SK-N-MC (cell line): ENCODE results near the gene RSU1.

Experiments
- EZH2 ChIP-seq: fragments of 200-600 bp; sonication (generic); IDR thresholded peaks from one replicate; pipeline ENCODE4 v1.6.1; 2017; ENCODE audit warnings: antibody characterized with exemption
- FOXP2 ChIP-seq: optimal IDR thresholded peaks from 2 replicates; pipeline ENCODE3; 2011; ENCODE audit warnings: mild to moderate bottlenecking, moderate library complexity; ENCODE audit not compliant: insufficient read depth; ENCODE audit errors: extremely low read length, control extremely low read depth
- POLR2AphosphoS5 ChIP-seq: IDR thresholded peaks from 2 replicates; pipeline ENCODE4 v1.6.1; 2012; ENCODE audit warnings: mild to moderate bottlenecking, low read depth, low read length, borderline replicate concordance

DNA sequence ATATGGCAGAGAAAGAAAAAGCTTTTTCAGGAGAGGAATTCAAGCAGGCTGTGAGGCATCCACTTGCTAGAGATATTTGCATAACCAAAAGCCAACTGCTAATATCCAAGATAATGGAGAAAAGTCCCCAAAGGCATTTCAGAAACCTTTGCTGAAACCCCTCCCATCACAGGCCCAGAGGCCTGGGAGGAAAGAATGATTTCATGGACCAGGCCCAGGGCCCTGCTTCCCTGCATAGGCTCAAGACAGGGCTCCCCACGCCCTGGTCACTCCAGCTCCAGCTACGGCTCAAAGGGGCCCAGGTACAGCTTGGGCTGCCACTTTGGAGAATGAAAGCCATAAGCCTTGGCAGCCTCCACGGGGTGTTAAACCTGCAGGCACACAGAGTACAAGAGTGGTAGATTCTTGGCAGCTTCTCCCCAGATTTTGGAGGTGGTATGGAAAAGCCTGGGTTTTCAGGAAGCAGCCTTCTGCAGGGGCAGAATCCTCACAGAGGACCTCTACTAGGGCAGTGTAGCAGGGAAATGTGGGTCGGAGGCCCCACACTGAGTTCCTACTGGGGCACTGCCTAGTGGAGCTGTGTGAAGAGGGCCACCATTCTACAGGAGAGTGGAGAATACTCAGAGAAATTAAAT lies 5.6 kb upstream of the RSU1 start:
- TF ChIP-seq POLR2AphosphoS5 (no peak), EZH2 (no peak), FOXP2 (no peak)
